Neuron (in vitro differentiated cells): ENCODE data around the gene DHFR.

Source experiments
- H2AFZ ChIP-seq: one replicate; pipeline ENCODE4 v1.6.1; 2013; ENCODE audit warnings: low read depth, mild to moderate bottlenecking, inconsistent platforms, low read length, moderate library complexity
- H3K27me3 ChIP-seq: one replicate; pipeline ENCODE4 v1.6.1; 2013; ENCODE audit warnings: low read length; ENCODE audit not compliant: insufficient read depth
- H3K36me3 ChIP-seq: one replicate; pipeline ENCODE4 v1.6.1; 2013; ENCODE audit warnings: low read length; ENCODE audit not compliant: insufficient read depth
- H3K4me1 ChIP-seq: one replicate; pipeline ENCODE4 v1.6.1; 2013; ENCODE audit warnings: low read length; ENCODE audit not compliant: insufficient read depth
- H3K4me3 ChIP-seq: 2 replicates; pipeline ENCODE4 v1.5.1; 2013; ENCODE audit warnings: mild to moderate bottlenecking, low read length, moderate library complexity
- H3K9me3 ChIP-seq: one replicate; pipeline ENCODE4 v1.6.1; 2013; ENCODE audit warnings: low read length

The DHFR gene

DNA sequence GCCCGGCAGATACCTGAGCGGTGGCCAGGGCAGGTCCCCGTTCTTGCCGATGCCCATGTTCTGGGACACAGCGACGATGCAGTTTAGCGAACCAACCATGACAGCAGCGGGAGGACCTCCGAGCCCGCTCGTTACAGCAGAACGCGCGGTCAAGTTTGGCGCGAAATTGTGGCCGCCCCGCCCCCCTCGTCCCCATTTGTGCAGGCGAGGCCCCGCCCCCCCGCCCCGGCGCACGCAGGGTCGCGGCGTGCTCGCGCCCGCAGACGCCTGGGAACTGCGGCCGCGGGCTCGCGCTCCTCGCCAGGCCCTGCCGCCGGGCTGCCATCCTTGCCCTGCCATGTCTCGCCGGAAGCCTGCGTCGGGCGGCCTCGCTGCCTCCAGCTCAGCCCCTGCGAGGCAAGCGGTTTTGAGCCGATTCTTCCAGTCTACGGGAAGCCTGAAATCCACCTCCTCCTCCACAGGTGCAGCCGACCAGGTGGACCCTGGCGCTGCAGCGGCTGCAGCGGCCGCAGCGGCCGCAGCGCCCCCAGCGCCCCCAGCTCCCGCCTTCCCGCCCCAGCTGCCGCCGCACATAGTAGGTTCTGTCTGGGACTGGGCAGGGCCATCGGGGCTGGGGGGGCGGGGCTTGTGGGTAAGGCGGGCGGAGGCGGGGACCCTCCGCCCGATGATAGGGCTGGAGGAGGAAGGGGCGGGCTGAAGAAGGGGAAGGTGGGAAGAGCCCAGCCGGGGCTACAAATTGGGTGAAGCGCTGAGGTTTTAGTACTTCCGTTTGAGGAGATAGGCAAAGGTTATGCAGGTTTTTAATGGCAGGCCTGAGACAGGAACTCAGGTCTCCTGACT lies at the start of gene DHFR, which contains the start of gene MSH3:
Gene DHFR, minus strand, starts transcription at position 593 of the 840 bp plus-strand sequence. Its CDS starts 494 bp downstream, at position 99.
Gene MSH3, plus strand, starts transcription at position 262 of the 840 bp plus-strand sequence. Its CDS starts 76 bp downstream, at position 338.
- H3K36me3 ChIP-seq: peaks cover 28% of the 10 kb centered on the region
- no peaks in the 10 kb centered on the region for H3K9me3 ChIP-seq
- H3K4me3 ChIP-seq: peak within 1 kb of the TSS; percentile 97
- H3K27me3 ChIP-seq: no peaks in the 10 kb centered on the region
- H2AFZ ChIP-seq: peak within 1 kb of the TSS; percentile 75
- H3K4me1 ChIP-seq: peaks cover 28% of the 10 kb centered on the region

DNA sequence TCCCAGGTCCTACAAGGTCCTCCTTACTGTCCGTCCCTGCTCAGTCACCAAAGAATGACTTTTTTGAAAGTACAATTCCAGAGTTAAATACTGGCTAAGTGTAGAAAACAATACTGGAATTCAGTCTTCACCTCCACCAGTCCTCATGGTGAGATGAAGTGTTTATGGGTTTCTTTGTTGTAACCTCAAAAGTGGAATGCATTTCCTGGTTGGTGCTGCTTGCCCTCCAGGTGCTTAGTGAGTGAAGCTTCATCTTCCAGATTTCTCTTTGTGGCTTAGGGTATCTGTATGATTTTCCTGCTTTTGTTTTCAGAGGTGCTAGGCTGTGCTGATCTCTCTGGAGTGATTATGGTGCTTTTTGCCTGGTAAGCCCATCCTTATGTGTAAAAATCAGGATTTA lies 49.4 kb upstream of the DHFR start:
- Histone ChIP-seq H3K9me3 (no peaks in the 10 kb centered on the region), H3K4me3 (no peak overlapping the region), H3K36me3 (peaks cover 15% of the 10 kb centered on the region), H3K4me1 (no peaks in the 10 kb centered on the region), H2AFZ (no peak overlapping the region), H3K27me3 (no peaks in the 10 kb centered on the region)

DNA sequence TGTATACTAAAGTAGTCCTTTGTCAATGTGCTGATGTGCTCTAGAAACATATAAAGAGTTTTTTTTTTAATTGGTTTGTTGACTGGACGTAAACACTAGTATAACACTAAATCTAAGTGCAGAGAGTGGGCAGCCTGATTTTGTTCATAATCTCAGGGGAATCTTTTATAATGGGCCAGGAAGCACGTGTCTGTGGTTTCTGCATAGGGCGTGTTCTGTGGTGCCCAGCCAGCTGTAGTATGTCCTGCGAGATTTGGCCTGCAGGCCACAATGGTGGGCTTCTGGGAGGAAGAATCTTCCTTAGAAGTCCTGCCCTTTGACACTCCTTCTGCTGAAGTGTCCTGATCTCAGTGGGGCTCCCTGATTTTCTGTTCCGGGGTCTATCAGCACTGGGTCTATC lies 49.0 kb upstream of the DHFR start:
- H3K27me3 ChIP-seq: no peaks in the 10 kb centered on the region

GRCh38 chr5:80703291-80703690 lies 48.5 kb upstream of the DHFR start:
- H3K4me1 ChIP-seq: no peaks in the 10 kb centered on the region
- no peaks in the 10 kb centered on the region for H3K9me3 ChIP-seq
- H3K27me3 ChIP-seq: no peaks in the 10 kb centered on the region
- H3K36me3 ChIP-seq: peaks cover 12% of the 10 kb centered on the region
- H3K4me3 ChIP-seq: no peak overlapping the region
- no peak overlapping the region for H2AFZ ChIP-seq

More for the DNA sequence above, 49.0 kb upstream of the DHFR start:
- no peak overlapping the region for H2AFZ ChIP-seq
- H3K36me3 ChIP-seq: peaks cover 12% of the 10 kb centered on the region
- no peaks in the 10 kb centered on the region for H3K4me1 ChIP-seq
- no peaks in the 10 kb centered on the region for H3K9me3 ChIP-seq
- H3K4me3 ChIP-seq: no peak overlapping the region

- Histone ChIP-seq H2AFZ (no peak overlapping the region), H3K9me3 (no peaks in the 10 kb centered on the region)
Measured at GRCh38 chr5:80701597-80701996, 46.8 kb upstream of the DHFR start.

GRCh38 chr5:80698369-80698768 lies 43.6 kb upstream of the DHFR start:
- H3K4me1 ChIP-seq: no peaks in the 10 kb centered on the region
- H2AFZ ChIP-seq: no peak overlapping the region
- H3K9me3 ChIP-seq: no peaks in the 10 kb centered on the region
- no peak overlapping the region for H3K4me3 ChIP-seq
- H3K36me3 ChIP-seq: peaks cover 8% of the 10 kb centered on the region
- H3K27me3 ChIP-seq: no peaks in the 10 kb centered on the region

More at GRCh38 chr5:80701597-80701996, 46.8 kb upstream of the DHFR start:
- Histone ChIP-seq H3K27me3 (no peaks in the 10 kb centered on the region), H3K4me1 (no peaks in the 10 kb centered on the region), H3K4me3 (no peak overlapping the region), H3K36me3 (peaks cover 12% of the 10 kb centered on the region)

- Histone ChIP-seq H2AFZ (no peak overlapping the region), H3K4me3 (no peak overlapping the region), H3K27me3 (no peaks in the 10 kb centered on the region), H3K36me3 (peaks cover 5% of the 10 kb centered on the region), H3K9me3 (no peaks in the 10 kb centered on the region), H3K4me1 (no peaks in the 10 kb centered on the region)
Measured at GRCh38 chr5:80697100-80697499, 42.3 kb upstream of the DHFR start.

DNA sequence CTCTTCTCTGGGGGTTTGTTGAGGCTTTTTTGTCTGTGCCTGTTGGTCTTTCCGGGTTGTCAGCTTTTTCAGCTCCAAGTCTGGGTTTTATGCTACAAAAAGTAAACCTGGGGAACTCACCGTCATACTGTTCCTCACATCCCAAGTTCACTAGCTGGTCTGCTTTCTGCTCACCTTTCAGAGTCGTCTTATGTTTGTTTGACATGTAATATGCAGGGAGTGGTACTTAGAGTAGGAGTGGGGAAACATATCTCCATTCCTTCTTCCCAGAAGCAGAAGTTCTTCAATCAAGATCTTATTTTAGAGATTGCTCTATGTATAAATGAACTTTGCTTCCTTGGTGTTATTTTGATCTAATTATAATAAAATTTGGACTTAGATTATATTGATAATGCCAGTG lies 41.7 kb upstream of the DHFR start:
- Histone ChIP-seq H3K4me3 (no peak overlapping the region), H3K27me3 (no peaks in the 10 kb centered on the region), H3K9me3 (no peaks in the 10 kb centered on the region), H2AFZ (no peak overlapping the region), H3K4me1 (no peaks in the 10 kb centered on the region), H3K36me3 (peaks cover 3% of the 10 kb centered on the region)

- no peaks in the 10 kb centered on the region for H3K27me3 ChIP-seq
- H3K4me1 ChIP-seq: no peaks in the 10 kb centered on the region
- H2AFZ ChIP-seq: no peak overlapping the region
- H3K9me3 ChIP-seq: no peaks in the 10 kb centered on the region
- no peak overlapping the region for H3K4me3 ChIP-seq
- no peaks in the 10 kb centered on the region for H3K36me3 ChIP-seq
Measured at GRCh38 chr5:80695666-80696065, 40.9 kb upstream of the DHFR start.

DNA sequence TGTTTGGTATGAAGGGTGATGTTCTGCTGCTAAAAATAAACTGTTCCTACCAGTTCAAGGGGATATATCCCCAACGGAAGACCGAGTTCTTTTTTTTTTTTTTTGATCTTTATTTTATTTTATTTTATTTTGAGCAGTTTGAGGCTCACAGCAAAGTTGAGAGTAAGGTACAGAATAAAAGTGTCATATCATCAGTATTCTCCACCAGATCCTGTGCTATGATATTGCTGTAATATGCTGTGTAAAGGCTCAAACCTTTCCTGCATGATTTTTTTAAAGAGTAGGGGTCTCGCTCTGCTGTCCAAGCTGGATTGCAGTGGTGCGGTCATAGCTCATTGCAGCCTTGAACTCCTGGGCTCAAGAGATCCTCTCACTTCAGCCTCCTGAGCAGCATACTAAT lies 34.8 kb upstream of the DHFR start:
- Histone ChIP-seq H3K9me3 (no peaks in the 10 kb centered on the region), H3K36me3 (no peaks in the 10 kb centered on the region), H3K4me1 (no peaks in the 10 kb centered on the region), H3K27me3 (no peaks in the 10 kb centered on the region), H2AFZ (no peak overlapping the region), H3K4me3 (no peak overlapping the region)

GRCh38 chr5:80688648-80689420 lies 34.1 kb upstream of the DHFR start:
- H3K4me3 ChIP-seq: no peak overlapping the region
- no peaks in the 10 kb centered on the region for H3K4me1 ChIP-seq
- H3K27me3 ChIP-seq: no peaks in the 10 kb centered on the region
- H2AFZ ChIP-seq: no peak overlapping the region
- no peaks in the 10 kb centered on the region for H3K9me3 ChIP-seq
- no peaks in the 10 kb centered on the region for H3K36me3 ChIP-seq

DNA sequence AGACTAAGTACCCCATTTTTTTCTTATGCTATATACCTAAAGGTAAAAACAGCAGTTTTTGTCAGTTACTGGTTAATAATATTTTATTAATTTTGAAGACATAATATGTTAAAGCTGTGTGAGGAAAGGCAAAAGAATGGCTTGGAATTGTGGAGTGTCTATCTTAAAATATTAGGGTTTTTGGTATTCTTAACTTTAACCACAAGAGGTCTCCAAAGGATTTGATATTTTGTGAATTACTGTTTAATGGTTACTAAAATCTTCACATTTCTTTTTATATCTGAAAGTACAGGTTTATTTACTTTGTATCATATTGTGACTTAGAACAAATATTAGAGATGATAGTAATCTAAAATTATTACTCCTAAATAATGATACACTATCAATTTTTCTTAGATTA lies 32.0 kb upstream of the DHFR start:
- Histone ChIP-seq H3K4me3 (no peak overlapping the region), H3K36me3 (peaks cover 7% of the 10 kb centered on the region), H2AFZ (no peak overlapping the region), H3K4me1 (no peaks in the 10 kb centered on the region), H3K27me3 (no peaks in the 10 kb centered on the region), H3K9me3 (no peaks in the 10 kb centered on the region)

- Histone ChIP-seq H3K36me3 (peaks cover 44% of the 10 kb centered on the region), H3K4me1 (no peaks in the 10 kb centered on the region), H2AFZ (no peak overlapping the region), H3K4me3 (no peak overlapping the region), H3K27me3 (no peaks in the 10 kb centered on the region), H3K9me3 (no peaks in the 10 kb centered on the region)
Measured at GRCh38 chr5:80676706-80677105, 21.9 kb upstream of the DHFR start.
